HT-29 (cell line): Measurements from ENCODE around the gene LRRC74B. TPM values are rescaled to one million over a fixed set of nuclear protein-coding genes. Genes with fewer than 3 reads are reported as not detected.
"Not testable (repeated sequence)": the region's sequence is repeated elsewhere in the genome, so short reads cannot be mapped to it uniquely, and the experiment has no call there.

Experiments used
- DNase-seq: peaks from one replicate; pipeline ENCODE4 v3.0.0-alpha.2; 2015; ENCODE audit warnings: low spot score
- total RNA-seq: library from RNA; depleted of rRNA; stranded (reverse); fragments of >200 nt; shearing (Covaris generic); gene quantifications from 2 replicates; pipeline ENCODE4 v1.2.3, GENCODE V29; 2014; rRNA removed

The LRRC74B gene, protein sequence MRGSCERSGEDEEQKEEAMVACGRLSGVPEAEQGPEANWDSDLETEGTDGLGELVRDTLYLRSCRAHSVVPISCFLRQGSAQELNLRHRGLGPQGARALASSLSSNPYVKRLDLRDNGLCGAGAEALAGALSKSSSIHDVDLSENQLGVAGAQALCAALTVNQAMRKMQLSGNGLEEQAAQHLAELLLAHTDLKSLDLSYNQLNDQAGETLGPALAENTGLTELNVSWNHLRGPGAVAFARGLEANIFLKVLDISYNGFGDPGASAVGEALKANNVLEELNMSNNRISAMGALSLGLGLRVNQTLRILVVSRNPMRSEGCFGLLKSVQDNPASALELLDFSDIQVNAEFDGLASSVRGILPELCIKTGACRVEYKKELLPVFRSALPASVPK
- total RNA-seq = 0.13 TPM in 1 of 2 replicates, not detected in the other

DNA sequence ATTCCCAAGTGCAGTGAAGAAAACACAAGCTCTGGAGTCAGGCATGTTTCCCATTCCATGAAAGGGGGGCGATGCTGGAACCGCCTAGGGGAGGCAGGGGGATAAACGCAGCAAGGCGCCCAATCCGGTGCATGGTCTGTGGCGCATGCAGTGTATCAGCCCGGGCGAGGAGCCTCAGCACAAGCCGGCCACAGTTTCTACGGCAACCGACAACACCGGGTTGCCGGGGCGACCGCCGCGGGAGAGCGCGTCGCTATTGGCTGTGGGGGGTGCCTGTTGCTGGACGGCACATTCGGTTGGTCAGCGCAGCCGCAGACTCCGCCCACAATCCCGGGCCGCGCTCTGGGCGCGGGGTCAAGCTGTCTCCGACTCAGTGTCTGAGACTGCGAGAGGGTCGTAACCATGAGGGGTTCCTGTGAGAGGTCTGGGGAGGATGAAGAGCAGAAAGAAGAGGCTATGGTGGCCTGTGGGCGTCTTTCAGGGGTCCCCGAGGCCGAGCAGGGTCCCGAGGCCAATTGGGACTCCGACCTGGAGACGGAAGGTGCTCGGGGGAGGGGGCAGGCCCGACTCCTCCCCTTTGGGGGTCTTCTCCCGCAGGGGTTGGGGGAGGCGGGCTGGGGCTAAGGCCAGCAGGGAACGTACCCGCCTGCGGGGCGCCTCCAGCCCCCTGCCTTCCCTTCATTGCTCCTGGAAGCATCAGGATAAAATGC, at the start of gene LRRC74B:
Gene LRRC74B, plus strand, starts transcription at position 362 of the 710 bp plus-strand sequence. Its CDS starts 41 bp downstream, at position 403.
- DNase-seq = peak; percentile 76

DNA sequence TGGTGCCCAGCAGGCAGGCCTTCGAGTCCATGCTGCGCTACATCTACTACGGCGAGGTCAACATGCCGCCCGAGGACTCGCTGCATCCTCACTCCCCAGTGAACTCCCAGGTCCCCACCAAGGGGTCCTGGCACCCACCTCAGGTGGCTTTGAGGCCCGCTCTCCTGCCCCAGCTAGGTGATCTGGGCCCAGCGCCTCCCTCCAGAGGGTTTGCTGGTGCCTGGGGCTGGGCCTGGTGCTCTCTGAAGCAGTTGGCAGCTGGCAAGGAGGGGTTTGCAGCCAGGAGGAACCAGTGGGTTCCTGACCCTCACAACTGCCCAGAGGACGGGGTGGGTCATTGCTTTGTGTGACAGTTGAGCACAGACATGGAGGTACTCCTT, 49.7 kb upstream of the LRRC74B start:
- DNase-seq = no peak

DNA sequence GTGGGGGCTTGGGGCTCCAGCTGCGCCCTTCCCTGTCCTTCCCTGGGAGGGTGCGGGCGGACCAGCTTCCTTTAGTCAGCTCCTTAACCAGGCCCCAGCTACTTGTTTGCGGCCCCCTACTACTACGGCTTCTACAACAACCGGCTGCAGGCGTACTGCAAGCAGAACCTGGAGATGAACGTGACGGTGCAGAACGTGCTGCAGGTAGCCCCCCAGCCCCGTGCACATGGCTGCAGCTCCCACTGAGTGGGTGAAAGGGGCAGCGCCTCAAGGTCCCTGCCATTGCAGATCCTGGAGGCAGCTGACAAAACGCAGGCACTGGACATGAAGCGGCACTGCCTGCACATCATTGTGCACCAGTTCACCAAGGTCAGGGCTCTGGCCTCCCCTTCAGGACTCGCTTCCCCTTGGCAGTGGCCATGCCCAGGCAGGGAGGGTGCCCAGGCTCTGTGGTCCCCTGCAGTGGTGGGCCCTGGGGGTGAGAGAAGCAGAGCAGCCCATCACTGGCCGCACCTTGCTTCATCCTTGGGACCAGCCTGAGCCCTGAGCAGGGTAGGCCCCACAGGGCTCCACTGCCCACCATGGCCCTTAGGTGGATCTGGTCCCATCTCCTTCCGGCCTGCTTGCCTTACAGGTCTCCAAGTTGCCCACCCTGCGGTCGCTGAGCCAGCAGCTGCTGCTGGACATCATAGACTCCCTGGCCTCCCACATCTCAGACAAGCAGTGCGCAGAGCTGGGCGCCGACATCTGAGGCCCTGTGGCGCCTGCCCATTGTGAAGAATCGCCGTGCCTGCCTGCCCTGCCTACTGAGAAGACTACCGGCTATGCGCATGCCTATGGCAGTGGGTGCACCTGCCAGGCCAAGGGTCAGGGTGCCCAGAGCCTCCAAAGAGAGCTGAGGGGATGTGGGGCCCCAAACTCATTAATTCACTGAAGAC, 48.9 kb upstream of the LRRC74B start:
- DNase-seq = no peak

DNA sequence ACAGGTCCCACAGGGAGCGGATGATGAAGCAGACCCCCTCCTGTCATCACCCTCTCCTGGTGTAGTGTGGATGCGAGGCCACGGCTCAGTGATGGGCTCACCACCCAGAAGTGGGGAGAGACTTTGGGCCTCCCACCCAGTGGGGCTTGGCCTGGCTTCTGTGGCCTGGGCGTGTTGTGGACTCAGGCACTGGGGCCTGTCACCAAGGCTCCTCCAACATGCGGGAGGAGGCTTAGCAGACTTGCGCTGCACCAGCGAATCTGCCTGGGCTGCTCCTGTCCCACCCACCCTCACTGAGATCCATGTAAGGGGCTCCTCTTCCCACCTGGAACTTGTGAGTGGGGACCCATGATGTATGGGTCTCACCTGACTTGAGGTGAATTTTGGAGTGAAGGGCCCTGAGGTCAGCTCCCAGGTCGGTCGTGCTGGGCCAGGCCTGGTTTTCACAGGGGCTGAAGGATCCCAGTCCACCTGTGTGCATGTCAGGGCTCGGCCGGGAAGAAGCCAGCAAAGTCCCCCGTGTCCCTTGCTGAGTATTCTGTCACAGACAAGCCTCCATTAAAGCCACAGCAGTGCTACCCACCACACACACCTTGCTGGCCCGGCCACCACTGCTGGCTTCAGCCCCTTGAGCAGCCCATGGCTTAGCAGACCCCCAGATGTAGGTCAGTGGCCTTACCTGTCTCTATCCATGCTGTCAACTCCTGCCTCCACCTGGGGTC, 48.0 kb upstream of the LRRC74B start:
- no peak for DNase-seq

DNA sequence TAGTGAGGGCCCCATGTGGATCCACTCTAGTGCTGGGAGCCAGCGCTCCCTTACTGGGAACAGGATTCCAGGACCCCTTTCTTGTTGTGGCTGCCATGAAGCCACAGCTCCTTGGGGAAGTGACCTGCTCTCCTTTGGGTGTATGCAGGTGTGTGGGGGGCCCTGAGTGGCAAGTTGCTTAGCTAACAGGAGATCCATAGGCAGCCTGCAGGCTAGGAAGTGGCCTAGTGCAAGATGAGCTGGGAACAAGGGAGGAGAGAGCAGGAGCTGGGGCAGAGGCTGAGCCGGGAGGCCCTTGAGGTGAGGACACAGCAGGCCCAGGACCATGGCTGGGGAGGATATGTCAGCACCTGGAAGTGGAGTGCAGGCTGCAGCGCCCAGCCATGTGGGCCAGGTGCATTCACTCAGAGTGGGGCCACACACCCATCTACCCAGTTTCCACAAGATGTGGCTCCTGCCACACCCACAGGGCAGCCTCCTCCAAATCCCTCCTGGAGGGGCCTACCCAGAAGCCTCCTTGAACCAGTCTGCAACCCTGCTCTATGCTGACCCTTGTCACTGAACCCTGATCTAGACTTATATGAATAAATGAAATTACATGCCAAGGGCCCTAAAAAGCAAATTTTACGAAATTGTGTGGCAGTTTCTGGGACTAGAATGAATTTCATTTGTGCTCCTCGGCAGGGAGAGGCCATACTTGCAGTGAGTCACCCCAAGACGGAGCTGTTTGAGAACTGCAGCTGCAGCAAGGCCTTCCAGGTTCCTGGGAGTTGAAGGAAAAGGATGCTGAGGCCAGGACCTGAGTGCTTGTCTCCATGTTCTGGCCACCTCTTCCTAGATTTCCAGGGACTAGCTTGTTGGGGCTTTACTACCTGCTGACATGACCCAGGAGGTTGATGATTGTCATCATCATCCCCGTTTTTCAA, 47.1 kb upstream of the LRRC74B start:
- DNase-seq = no peak

DNA sequence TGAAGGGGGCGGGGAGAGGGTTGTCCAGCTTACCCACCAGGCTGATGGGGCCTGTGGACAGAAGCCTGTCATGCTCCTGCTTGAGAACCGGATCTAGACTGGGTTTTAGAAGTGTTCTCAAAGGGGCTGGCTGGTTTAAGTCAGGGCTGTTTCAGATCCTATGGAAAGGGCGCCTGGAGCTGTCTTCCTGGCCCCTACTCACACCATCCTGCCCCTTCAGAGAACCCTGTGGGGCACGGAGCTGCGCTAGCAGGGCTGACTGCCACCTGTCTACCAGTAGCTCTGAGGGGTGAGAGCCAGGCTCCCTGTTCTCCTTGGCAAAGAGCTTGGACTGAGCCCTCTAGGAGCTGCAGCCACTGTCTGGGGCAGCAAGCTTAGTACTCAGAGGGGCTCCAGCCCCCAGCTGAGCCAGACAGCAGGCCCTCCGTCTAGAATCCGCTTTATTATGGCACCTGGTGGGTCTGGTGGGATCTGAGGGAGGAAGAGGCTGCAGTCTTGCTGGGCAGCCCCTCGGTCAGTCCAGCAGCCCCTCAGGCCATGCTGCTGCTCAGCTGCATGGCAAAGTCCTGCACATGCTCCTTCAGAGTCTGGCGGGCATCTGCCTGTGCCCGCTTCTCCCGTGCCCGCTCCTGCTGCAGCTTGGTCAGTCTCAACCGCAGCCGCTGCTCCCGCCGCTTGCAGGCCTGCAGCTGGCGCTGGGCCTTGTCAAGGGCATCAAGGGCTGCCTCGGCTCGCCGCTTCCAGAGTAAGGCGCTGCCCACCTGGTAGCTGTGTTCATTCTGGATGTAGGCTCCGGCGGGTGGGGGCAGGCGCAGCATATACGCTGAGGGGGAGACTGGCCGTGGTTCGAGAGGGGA, 46.2 kb upstream of the LRRC74B start:
- no peak for DNase-seq

DNA sequence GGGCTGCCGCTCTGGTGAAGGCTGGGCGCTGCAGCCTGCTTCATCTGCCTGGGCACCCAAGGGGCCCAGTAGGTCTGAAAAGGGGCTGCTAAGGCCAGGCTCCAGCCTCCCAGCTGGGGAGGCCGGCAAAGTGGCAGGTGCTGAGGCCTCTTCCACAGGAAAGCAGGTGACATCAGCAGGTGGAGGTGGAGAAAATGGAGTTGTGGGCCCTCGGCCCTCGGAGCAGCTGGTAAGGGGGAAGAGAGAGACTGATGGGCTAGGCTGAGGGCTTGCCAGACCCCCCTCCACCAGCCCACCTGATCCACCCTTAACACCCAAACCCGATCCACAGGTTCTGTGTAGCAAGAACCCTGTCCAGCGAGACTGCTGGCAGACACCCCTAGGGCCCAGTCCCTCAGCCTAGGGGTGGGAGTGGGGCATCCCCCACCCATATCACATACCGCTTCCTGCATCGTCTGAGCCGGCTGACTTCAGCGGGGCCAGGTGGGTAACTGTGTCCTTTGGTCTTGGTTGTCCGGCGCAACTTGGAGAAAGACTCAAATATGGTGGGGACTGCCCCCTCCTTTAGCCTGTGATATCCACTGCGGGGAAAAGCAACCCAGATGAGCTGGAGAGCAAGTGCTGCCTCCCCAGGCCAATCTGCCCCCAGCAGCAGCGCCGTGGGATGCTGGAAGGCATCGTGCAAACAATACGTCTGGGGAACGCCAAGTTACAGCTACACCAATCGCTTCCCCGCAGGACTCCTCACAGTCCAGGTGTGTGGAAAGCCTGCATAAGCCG, 45.3 kb upstream of the LRRC74B start:
- DNase-seq = peak; percentile 3

DNA sequence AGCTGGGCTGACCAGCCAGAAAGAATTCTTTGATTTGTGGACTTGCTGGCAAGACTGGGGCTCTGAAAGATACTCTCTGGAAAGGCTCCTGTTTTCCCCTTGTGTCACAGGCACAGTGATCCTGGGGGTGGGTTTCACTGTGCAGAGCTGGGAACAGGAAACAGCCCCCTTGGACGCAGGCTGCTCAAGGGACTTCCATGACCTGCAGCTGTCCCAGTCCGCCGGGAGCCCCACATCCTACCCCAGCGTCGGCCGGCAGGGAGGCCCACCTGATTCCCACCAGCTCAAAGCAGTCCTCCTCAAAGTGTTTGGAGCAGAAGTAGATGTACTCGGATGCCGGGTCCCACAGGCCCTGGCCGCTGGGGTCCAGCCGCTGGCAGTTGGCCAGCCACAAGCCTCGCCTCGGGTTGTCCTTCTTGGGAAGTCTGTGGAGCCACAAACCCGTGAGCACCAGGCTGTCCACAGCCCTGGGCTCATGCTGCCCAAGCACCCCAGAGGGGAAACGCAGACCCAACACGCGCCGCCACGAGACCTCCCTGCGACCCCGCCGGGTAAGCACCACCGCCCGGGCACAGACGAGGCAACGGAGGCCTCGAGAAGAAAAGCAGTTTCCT, 44.7 kb upstream of the LRRC74B start:
- peak; percentile 10 for DNase-seq

DNA sequence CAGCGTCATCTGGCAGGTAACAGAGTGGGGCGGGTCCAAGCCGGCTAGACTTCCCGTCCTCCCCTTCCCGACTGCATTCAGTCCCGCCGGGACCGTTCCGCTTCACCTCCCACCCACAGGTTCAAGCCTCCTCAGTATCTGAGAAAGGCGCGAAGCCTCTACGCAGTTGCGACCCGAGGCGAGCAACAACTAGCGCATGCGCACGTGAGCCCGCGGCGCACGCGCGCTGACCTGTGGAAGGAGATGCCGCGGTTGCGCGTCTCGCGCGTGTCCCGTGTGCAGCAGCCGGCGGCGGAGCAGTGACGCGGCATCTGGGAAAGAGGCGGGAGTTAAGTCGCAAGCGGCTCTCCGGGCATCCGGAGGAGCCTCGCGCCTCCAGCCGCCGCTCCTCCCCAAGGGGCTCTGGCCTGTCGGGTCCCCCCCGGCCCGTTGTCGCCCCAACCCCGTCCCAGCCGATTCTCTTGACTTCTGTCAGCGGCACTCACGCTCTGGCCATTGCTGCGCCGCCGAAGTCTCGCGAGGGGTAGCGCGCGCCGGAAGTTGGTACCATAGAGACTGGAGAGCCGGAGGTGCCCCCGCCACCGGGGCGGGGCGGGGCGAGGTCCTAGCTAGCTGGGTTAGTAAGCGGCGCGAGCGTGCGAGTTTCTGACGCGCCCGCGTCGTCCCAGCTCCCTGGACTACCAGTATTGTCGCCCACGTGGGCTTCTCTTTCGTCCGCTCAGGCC, 44.0 kb upstream of the LRRC74B start, which contains the start of gene THAP7:
Gene THAP7, minus strand, starts transcription at position 518 of the 725 bp plus-strand sequence. Its CDS starts 207 bp downstream, at position 311.
- DNase-seq = peak; percentile 90

DNA sequence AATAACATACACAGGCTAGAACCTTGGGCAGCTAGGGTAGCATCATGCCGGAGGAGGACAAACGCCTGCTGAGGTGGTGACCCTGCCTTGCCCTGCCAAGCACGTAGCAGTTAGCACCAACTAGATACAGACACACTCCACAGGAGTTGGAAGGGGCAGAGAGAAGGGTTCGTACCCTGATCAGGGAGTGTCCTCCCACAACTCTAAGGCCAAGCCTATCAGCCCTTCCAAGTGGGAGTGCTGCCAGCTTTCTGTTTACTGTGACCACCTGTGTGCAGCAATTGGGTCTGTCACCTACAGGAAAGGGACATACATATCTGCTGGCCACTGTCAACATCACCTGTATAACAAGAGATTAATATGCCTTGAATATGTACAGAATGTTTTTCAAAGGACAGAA, 42.0 kb upstream of the LRRC74B start:
- DNase-seq = no peak

DNA sequence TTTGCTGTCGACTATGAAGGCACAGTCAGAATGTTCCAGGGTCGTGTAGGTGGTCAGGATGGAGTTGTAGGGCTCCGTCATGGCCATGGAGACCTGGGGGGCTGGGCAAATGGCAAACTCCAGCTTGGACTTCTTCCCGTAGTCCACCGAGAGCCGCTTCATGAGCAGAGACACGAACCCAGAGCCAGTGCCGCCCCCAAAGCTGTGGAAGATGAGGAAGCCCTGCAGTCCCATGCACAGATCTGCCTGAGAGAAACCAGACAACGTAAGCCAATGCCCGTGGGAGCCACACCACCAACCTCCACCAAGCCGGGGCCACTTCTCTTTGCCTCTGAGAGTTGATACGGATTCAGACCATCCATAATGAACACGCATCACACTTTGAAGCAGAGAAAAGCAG, 36.5 kb upstream of the LRRC74B start:
- not testable (repeated sequence) for DNase-seq

DNA sequence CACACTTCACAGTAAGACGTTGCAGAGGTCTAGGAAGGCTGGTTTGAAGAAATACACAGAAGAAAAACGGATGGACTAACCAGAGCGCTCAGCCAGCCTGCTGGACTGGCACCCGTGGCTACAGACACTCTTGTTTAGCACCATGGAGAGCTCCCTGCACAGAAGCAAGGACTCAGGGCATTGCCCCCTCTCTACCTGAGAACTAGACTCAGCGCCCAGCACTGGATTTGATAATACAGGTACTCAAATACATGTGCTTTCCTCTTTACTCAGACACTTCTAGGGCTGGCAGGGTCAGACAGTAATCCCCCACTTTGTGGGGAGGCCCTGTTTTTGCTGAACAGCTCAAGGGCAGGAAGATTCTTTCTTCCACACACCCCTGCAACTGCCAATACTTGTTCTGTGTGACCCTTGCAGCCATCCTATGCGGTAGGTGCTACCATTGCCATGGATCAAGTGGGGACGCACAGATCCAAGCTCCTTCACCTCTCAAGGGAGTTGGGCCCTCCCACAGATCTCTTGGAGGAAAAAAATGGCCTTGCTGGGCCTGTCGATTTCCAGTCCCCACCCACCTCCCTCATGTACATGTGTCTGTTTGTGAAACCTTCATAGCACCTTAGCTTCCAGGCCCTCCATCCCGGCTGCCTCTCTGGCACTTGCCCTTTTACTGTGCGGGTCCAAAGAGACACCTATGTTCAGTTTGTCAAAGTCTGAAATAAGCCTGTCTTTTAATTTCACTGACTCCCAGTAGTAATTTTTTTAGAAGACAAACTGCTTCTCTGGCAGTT, 35.9 kb upstream of the LRRC74B start:
- DNase-seq = peak; percentile 58

DNA sequence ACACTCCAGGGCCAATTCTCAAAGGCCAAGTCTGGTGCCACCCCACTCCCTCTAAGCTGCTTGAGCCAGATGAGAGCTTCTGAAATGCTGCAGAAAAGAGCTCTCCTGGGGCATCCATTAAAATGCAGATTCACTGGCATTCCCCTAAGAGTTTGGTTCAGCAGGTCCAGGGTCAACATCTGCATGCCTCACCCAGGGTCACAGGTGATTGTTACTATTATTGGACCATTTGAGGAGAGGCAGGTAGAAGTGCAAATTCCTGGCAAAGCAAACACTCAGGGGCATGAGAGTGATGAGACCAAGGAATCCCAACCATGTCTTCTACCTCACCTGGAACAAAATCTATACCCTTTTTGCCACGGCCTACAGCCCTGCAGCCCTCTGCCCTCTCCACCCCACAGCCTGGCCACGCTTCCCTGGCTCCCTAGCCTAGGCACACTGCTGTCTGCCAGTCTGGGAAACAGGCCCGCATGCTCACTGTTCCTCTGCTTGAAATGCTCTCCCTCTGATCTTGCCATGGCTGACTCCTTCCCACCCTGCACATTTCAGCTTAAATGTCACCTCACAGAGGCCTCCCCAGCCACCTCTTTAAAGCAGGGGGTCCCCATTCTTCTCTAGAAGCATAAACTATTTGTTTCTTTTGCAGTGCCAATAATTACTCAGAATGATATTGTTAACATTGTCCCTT, 35.2 kb upstream of the LRRC74B start:
- DNase-seq = no peak

DNA sequence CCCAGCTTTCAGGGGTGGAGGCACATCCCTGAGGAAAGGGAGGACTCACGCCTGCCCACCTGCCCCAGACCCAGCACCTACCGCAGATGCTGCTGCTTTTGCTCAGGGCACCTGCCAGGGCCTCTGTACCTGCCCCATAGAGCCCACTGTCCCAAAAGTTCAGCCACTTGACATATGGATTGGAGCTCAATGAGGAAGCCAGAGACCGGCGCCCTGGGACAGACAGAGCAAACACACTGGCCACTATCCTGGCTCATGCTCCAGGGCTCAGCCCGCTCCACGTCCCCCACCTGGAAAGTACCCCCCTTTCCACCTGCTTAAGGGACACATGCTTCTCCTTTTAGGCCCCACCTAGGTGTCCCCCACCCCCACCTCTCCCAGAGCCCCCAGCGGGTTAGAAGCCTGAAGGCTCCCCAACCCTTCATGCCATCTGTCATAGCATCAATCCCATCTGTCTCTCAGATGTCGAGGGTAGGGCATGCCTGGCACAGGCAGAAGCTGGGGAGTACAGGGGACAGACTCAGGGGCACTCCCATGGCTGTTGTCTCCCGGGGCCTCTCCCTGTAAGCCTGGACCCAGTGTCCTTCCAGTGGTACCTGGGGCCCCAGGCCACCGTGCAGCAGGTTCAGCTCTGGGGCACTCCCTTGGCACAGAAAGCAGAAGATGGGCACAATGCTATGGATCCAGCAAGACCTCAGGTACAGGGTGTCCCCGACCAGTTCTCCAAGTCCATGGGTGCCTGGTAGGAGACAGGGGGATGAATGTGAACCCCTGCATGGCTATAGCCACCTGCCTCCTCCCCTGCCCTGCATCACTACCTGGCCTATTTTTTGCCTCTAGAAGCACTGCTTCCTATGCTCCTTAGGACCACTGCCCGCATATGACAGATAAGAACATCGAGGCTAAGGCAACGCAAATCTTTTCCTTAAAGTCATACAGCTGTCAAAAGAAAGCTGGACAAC, 33.0 kb upstream of the LRRC74B start:
- no peak for DNase-seq
